Measurements from ENCODE around the gene SNX6. TPM values are rescaled to one million over a fixed set of nuclear protein-coding genes. Genes with fewer than 3 reads are reported as not detected.

Gene SNX6
- total and polyA plus RNA-seq, 2 experiments from 2014 or later = 110 to 157 TPM

DNA sequence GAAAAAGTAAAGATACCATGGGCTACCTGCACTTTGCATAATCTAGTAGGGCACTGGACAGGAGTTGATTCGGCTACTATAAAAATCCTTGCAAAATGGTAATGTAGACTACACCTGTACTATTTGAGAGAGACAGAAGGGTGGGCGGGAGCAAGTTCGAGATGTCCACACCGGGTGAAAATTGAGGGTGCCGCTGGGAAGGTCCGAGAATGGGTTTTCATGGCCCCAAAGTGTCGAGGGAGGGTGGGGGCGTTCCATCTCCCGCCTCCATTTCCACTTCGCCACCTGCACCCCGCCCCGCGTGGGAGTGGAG is 648 bp downstream of the SNX6 start:
- Histone ChIP-seq H3F3A (replicated peaks; ENCODE audit: low read depth) (no peaks in the 10 kb centered on the region), H3K27ac (ENCODE audit: low read depth) (0 out of 2 replicates have a peak overlapping the region, but pooled peaks have one; percentile 63), H3K27me3 (ENCODE audit: insufficient read depth) (no peaks in the 10 kb centered on the region), H3K4me3 (peak overlapping the region; percentile 97), H3K4me1 (ENCODE audit: insufficient read depth) (peaks cover 6% of the 10 kb centered on the region), H3K36me3 (ENCODE audit: insufficient read depth) (no peaks in the 10 kb centered on the region), H3K9me2 (ENCODE audit: insufficient read depth) (no peaks in the 10 kb centered on the region), H2AFZ (peak overlapping the region; percentile 96), H3K4me2 (peak overlapping the region; percentile 77), H3K79me2 (replicated peaks; ENCODE audit: insufficient read depth) (peaks cover 36% of the 10 kb centered on the region), H4K20me1 (replicated peaks; ENCODE audit: insufficient read depth) (no peaks in the 10 kb centered on the region; the same call in 1 of the 2 replicates)
- DNase-seq (ENCODE audit: low spot score) (no peak), ATAC-seq (peak; percentile 13)
- TF ChIP-seq EZH2 (IDR thresholded peaks at IDR 0.05; ENCODE audit: low read depth, unreplicated experiment) = no peak
- no peak for TF ChIP-seq NANOG (IDR thresholded peaks at IDR 0.05; ENCODE audit: borderline replicate concordance)
- no peak for TF ChIP-seq ZNF331 (CRISPR knock-in tag; IDR thresholded peaks at IDR 0.05; ENCODE audit: low read depth)
- no peak for TF ChIP-seq EZH2phosphoT487 (IDR thresholded peaks at IDR 0.05; ENCODE audit: unreplicated experiment)
- TF ChIP-seq, protein P1, sequence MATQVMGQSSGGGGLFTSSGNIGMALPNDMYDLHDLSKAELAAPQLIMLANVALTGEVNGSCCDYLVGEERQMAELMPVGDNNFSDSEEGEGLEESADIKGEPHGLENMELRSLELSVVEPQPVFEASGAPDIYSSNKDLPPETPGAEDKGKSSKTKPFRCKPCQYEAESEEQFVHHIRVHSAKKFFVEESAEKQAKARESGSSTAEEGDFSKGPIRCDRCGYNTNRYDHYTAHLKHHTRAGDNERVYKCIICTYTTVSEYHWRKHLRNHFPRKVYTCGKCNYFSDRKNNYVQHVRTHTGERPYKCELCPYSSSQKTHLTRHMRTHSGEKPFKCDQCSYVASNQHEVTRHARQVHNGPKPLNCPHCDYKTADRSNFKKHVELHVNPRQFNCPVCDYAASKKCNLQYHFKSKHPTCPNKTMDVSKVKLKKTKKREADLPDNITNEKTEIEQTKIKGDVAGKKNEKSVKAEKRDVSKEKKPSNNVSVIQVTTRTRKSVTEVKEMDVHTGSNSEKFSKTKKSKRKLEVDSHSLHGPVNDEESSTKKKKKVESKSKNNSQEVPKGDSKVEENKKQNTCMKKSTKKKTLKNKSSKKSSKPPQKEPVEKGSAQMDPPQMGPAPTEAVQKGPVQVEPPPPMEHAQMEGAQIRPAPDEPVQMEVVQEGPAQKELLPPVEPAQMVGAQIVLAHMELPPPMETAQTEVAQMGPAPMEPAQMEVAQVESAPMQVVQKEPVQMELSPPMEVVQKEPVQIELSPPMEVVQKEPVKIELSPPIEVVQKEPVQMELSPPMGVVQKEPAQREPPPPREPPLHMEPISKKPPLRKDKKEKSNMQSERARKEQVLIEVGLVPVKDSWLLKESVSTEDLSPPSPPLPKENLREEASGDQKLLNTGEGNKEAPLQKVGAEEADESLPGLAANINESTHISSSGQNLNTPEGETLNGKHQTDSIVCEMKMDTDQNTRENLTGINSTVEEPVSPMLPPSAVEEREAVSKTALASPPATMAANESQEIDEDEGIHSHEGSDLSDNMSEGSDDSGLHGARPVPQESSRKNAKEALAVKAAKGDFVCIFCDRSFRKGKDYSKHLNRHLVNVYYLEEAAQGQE (IDR thresholded peaks at IDR 0.05; ENCODE audit: unreplicated experiment) = no peak
- no peak for TF ChIP-seq POLR2AphosphoS5 (IDR thresholded peaks at IDR 0.05; ENCODE audit: low read depth)
- no peak for TF ChIP-seq JUNB (IDR thresholded peaks at IDR 0.05; ENCODE audit: unreplicated experiment)
- TF ChIP-seq, protein P2, sequence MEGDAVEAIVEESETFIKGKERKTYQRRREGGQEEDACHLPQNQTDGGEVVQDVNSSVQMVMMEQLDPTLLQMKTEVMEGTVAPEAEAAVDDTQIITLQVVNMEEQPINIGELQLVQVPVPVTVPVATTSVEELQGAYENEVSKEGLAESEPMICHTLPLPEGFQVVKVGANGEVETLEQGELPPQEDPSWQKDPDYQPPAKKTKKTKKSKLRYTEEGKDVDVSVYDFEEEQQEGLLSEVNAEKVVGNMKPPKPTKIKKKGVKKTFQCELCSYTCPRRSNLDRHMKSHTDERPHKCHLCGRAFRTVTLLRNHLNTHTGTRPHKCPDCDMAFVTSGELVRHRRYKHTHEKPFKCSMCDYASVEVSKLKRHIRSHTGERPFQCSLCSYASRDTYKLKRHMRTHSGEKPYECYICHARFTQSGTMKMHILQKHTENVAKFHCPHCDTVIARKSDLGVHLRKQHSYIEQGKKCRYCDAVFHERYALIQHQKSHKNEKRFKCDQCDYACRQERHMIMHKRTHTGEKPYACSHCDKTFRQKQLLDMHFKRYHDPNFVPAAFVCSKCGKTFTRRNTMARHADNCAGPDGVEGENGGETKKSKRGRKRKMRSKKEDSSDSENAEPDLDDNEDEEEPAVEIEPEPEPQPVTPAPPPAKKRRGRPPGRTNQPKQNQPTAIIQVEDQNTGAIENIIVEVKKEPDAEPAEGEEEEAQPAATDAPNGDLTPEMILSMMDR (conservative IDR thresholded peaks at IDR 0.05; ENCODE audit: low read depth in 2 of 2) = no peak
- no peak for TF ChIP-seq CREB1 (CRISPR knock-in tag; IDR thresholded peaks at IDR 0.05; ENCODE audit: low read depth)
- TF ChIP-seq, protein P3, sequence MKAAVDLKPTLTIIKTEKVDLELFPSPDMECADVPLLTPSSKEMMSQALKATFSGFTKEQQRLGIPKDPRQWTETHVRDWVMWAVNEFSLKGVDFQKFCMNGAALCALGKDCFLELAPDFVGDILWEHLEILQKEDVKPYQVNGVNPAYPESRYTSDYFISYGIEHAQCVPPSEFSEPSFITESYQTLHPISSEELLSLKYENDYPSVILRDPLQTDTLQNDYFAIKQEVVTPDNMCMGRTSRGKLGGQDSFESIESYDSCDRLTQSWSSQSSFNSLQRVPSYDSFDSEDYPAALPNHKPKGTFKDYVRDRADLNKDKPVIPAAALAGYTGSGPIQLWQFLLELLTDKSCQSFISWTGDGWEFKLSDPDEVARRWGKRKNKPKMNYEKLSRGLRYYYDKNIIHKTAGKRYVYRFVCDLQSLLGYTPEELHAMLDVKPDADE (IDR thresholded peaks at IDR 0.05) = no peak
- no peak for TF ChIP-seq ZNF114 (CRISPR knock-in tag; IDR thresholded peaks at IDR 0.05)
- no peak for TF ChIP-seq STAT1 (IDR thresholded peaks at IDR 0.05; ENCODE audit: unreplicated experiment)
- TF ChIP-seq, protein P4, sequence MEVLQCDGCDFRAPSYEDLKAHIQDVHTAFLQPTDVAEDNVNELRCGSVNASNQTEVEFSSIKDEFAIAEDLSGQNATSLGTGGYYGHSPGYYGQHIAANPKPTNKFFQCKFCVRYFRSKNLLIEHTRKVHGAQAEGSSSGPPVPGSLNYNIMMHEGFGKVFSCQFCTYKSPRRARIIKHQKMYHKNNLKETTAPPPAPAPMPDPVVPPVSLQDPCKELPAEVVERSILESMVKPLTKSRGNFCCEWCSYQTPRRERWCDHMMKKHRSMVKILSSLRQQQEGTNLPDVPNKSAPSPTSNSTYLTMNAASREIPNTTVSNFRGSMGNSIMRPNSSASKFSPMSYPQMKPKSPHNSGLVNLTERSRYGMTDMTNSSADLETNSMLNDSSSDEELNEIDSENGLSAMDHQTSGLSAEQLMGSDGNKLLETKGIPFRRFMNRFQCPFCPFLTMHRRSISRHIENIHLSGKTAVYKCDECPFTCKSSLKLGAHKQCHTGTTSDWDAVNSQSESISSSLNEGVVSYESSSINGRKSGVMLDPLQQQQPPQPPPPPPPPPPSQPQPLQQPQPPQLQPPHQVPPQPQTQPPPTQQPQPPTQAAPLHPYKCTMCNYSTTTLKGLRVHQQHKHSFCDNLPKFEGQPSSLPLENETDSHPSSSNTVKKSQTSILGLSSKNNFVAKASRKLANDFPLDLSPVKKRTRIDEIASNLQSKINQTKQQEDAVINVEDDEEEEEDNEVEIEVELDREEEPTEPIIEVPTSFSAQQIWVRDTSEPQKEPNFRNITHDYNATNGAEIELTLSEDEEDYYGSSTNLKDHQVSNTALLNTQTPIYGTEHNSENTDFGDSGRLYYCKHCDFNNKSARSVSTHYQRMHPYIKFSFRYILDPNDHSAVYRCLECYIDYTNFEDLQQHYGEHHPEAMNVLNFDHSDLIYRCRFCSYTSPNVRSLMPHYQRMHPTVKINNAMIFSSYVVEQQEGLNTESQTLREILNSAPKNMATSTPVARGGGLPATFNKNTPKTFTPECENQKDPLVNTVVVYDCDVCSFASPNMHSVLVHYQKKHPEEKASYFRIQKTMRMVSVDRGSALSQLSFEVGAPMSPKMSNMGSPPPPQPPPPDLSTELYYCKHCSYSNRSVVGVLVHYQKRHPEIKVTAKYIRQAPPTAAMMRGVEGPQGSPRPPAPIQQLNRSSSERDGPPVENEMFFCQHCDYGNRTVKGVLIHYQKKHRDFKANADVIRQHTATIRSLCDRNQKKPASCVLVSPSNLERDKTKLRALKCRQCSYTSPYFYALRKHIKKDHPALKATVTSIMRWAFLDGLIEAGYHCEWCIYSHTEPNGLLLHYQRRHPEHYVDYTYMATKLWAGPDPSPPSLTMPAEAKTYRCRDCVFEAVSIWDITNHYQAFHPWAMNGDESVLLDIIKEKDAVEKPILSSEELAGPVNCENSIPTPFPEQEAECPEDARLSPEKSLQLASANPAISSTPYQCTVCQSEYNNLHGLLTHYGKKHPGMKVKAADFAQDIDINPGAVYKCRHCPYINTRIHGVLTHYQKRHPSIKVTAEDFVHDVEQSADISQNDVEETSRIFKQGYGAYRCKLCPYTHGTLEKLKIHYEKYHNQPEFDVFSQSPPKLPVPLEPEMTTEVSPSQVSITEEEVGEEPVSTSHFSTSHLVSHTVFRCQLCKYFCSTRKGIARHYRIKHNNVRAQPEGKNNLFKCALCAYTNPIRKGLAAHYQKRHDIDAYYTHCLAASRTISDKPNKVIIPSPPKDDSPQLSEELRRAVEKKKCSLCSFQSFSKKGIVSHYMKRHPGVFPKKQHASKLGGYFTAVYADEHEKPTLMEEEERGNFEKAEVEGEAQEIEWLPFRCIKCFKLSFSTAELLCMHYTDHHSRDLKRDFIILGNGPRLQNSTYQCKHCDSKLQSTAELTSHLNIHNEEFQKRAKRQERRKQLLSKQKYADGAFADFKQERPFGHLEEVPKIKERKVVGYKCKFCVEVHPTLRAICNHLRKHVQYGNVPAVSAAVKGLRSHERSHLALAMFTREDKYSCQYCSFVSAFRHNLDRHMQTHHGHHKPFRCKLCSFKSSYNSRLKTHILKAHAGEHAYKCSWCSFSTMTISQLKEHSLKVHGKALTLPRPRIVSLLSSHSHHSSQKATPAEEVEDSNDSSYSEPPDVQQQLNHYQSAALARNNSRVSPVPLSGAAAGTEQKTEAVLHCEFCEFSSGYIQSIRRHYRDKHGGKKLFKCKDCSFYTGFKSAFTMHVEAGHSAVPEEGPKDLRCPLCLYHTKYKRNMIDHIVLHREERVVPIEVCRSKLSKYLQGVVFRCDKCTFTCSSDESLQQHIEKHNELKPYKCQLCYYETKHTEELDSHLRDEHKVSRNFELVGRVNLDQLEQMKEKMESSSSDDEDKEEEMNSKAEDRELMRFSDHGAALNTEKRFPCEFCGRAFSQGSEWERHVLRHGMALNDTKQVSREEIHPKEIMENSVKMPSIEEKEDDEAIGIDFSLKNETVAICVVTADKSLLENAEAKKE (CRISPR knock-in tag; IDR thresholded peaks at IDR 0.05) = no peak
- H3K27me3 Mint-ChIP-seq (ENCODE audit: insufficient read depth, low read depth, poor library complexity) = peaks cover 4% of the 10 kb centered on the region
- H3K4me1 Mint-ChIP-seq = peaks cover 6% of the 10 kb centered on the region
- peaks cover 15% of the 10 kb centered on the region for H3K36me3 Mint-ChIP-seq (ENCODE audit: low read depth)
- peak overlapping the region; percentile 93 for H3K4me3 Mint-ChIP-seq
- peak overlapping the region; percentile 81 for H3K27ac Mint-ChIP-seq
- peaks cover 8% of the 10 kb centered on the region for H3K9me3 Mint-ChIP-seq
